SKM-1 (cell line): ENCODE results near the gene LRP1B.

Experiments
- DNase-seq: peaks from one replicate; lab custom pipeline; 2025; ENCODE audit not compliant: unreplicated experiment; lab: John Stamatoyannopoulos, UW

LRP1B gene

DNA sequence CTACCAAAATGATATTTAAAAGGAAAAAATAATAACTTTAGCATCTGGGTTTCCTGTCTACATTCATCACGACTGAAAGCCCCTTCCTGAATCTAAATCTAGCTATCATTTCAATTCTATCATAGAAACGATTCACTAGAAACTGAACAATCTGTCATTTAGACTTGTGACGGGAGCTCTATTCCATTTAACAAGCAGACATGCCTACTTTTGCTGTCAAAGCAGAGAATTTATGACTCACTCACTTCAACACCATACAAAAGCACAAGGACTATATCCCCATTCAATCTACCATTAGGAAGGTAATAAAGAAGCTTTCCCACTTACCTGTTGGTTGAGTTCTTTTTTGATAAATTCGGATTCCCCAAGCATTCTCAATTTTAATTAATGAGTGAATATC is 1072.3 kb downstream of the LRP1B start:
- DNase-seq: no peak

DNA sequence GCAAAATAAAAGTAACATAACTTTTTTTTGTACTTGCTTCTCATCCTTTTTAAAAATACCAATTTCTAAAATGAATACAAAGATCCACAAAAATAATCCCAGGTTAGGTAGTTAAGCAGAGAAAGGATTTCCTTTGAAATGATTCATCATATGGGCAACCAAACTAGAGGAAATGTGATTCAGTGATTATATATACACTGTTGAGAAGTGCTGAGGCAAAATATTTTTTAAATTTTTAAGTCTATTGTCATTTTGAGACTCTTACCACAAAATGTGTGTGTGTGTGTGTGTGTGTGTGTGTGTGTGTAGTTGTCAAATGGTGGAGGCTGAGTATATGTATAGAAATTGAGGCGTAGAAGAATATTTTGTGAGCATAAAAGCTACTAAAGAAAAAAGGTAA is 1075.3 kb downstream of the LRP1B start:
- DNase-seq: no peak

DNA sequence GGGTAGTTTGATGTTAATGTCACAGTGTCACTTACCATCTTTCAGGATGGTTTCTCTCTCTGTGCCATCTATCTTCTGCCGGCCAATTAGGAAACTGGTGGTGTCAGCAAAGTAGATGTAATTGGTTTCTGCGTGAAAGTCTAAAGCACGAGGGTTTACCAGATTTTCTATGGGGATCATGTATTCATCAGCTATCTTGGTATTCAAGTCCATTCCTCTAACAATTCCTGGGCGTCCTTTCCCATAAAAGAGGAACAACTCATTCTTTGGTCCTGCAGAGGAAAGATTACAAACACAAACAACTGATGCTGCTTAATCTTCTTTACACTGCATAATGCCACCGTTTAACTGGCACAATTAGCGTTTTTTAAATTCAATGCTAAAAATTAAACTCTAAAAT is 1081.9 kb downstream of the LRP1B start:
- DNase-seq: no peak

DNA sequence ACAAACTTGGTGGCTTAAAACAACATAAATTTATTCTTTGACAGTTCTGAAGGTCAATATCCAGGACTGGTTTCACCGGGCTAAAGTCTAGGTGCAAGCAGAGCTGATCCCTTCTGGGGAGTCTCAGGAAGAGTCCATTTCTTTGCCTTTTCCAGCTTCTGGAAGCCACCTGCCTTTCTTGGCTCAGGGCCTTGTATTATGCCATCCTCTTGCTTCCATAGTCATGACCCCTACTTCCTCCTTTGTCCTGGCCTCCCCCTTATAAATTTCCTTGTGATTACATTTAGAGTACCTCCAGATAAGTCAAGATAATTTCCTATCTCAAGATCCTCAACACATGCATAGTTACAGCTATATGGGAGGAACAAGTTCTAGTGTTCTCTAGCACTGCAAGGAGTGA is 1089.5 kb downstream of the LRP1B start:
- DNase-seq: no peak

- no peak for DNase-seq
Measured at GRCh38 chr2:141038341-141038740, 1092.5 kb downstream of the LRP1B start.

DNA sequence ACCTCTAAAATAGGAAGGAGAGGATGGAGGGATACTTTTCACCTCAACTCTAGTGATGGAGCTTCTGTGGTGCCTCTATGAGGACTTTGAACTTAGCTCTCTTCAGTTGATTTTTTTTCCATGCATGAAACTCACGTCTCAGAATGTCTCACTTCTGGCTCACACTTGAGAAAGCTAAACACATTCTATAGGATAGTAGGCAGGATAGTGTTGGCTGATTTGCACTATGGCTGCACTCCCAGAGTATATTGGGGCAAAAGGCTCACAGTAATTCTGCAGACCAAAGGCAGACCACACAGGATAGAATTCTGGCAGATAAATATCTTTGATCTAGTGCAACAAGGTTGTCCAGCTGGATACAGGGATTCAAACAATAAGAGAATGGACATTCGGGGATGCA is 1093.5 kb downstream of the LRP1B start:
- no peak for DNase-seq

GRCh38 chr2:141035846-141036420 is 1094.9 kb downstream of the LRP1B start:
- no peak for DNase-seq

DNA sequence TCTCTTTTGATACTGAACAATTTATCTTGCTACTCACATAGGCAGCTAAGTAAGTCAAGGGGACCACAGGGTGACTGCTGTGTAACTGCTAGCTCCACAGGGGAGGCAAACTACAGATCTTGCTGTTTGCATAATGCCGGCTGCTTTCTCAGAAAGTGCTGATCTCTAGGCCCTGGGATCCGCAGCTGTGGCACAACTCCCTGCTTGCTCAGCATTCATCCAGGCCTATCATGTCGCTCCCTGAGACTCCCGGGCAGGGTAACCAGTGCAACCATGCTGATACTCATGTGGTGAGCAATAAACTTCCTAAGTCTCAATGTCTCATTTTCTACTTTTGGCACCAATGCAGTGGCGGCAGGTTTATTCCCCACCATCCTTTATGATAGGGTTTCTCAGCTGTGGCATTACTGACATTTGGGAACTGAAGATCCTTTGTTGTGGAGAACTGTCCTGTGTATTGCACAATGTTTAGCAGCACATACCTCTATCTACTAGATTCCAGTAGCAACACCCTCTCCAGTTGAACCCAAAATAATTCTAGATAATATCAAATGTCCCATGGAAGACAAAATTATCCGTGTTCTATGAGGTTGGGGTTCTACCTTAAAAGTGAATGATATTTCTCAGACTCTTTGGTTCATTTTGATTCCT is 1101.3 kb downstream of the LRP1B start:
- no peak for DNase-seq

GRCh38 chr2:141027221-141027620 is 1103.6 kb downstream of the LRP1B start:
- no peak for DNase-seq

GRCh38 chr2:141021611-141022010 is 1109.2 kb downstream of the LRP1B start:
- no peak for DNase-seq

DNA sequence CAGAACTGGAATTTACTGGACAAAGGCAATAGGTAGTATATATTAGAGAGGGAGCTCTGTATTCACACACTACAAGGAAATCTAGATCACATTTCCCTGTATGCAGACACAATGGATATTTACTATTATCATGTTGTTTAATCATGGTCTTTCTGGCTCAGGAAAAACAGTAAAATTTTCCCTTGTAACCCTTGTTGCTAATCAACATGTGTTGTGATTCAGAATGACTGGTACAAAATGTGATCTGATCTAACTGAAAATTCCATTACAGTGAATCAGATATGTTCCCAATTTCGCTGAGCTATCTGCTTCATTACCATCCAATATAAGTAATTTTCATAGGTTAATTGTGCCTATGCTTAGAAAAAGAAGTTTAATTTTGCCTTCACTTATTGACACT is 1109.7 kb downstream of the LRP1B start:
- DNase-seq: no peak

- no peak for DNase-seq
Measured at GRCh38 chr2:141020346-141020745, 1110.5 kb downstream of the LRP1B start.

GRCh38 chr2:141015341-141016047 is 1115.3 kb downstream of the LRP1B start:
- no peak for DNase-seq

- DNase-seq: no peak
Measured at GRCh38 chr2:141003967-141004657, 1126.7 kb downstream of the LRP1B start.

DNA sequence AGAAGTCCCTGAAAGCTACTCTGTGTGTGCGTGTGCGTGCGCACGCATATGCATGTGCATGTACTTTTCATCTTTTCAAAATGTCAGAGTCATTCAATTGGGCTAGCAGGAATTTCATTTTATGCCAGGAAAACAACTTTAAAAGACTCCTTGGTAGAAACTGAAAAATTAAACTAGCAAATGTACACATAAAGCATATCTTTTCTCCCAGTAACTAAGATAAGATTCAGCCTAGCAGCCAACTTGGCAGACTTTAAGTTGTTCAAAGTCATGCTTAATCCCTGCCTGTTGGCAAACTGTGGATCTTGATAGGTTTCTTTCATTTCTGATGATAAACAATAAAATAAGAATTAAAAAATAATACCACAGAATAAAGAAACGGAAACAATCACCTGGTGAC is 1129.1 kb downstream of the LRP1B start:
- no peak for DNase-seq

GRCh38 chr2:140998577-140998976 is 1132.2 kb downstream of the LRP1B start:
- DNase-seq: no peak

DNA sequence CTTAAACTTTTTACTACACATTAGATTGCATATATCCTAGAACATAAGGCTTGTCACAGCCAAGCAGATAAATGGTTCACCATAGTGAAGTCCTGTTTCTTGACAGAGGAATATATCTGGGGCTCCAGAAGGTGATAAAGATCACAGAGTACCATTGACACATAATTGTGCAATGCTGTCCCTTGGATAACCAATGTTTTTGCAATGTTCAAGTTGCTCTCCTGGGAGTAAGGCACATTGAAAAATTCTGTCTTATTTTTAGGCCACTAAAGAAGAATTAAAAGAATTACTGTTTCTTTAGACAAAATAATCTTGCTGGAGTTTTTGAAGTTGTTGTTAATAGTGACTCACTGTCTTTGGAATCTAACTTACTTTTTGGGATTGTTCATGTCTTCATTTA is 1132.8 kb downstream of the LRP1B start:
- no peak for DNase-seq

GRCh38 chr2:140994856-140995255 is 1136.0 kb downstream of the LRP1B start:
- no peak for DNase-seq

GRCh38 chr2:140990416-140990815 is 1140.4 kb downstream of the LRP1B start:
- no peak for DNase-seq

DNA sequence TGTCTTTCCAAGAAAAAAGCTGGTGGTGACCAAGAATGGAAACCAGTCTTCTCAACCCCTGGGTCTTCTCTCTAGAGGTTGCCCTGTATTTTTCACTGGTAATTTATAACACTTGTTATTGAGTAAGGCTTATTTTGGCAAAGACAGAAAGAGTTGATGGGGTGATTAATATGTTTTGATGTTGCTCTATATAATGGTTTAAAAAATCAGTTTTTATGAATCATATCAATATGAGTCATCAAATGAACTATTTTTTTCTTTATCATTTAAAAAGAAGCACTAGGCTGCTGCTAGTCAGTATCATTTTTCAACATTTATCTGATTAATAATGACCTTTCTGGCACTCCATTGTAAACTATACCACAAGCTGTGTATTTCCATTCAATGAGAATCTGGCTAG is 1142.2 kb downstream of the LRP1B start:
- no peak for DNase-seq

DNA sequence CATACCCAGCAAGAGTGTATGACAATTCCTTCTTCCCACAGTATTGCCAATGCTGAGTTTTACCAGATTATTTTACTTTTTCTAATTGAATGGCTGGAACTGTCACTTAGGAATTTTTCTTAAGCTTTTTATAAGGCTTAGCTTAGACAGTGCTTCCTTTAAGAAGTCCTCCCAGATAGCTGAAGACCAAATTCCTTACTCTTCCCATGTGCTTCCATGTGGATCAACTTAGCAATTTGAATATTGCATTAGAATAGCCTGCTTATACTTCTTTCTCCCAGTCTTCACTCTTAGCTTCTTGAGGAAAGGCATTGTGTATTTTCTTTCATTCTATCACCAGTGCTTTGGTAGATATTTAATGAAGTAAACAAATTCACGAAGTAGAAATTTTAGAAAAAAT is 1144.4 kb downstream of the LRP1B start:
- DNase-seq: no peak

- DNase-seq: peak; percentile 26
Measured at GRCh38 chr2:140975237-140975636, 1155.6 kb downstream of the LRP1B start.
